Stimulated activated CD4-positive, alpha-beta T cell treated with anti-CD3 and anti-CD28 coated beads, Interleukin-4, amount 100 ng/mL, for 24 hours (primary cell): ENCODE measurements around the gene CADPS.

Experiments
- DNase-seq: peaks from one replicate; pipeline ENCODE4 v3.0.0-alpha.2; 2020

CADPS gene

GRCh38 chr3:62368705-62369475 is 506.3 kb downstream of the CADPS start:
- DNase-seq, result no peak

- DNase-seq, result no peak
These were observed 506.9 kb downstream of the CADPS start for GRCh38 chr3:62368290-62368704.

- no peak for DNase-seq
These were observed 507.4 kb downstream of the CADPS start for GRCh38 chr3:62367763-62368195.

- DNase-seq, result no peak
These were observed 509.1 kb downstream of the CADPS start for GRCh38 chr3:62366126-62366484.

GRCh38 chr3:62365391-62366125 is 509.7 kb downstream of the CADPS start:
- no peak for DNase-seq

GRCh38 chr3:62364191-62364590 is 511.0 kb downstream of the CADPS start:
- no peak for DNase-seq

- no peak for DNase-seq
These were observed 511.9 kb downstream of the CADPS start for GRCh38 chr3:62363275-62363674.

GRCh38 chr3:62361824-62362223 is 513.4 kb downstream of the CADPS start:
- no peak for DNase-seq

- DNase-seq, result no peak
These were observed 514.0 kb downstream of the CADPS start for GRCh38 chr3:62361261-62361660.

GRCh38 chr3:62359531-62359930 is 515.7 kb downstream of the CADPS start:
- no peak for DNase-seq

GRCh38 chr3:62356356-62356755 is 518.9 kb downstream of the CADPS start:
- no peak for DNase-seq

GRCh38 chr3:62355703-62356102 is 519.5 kb downstream of the CADPS start:
- DNase-seq, result no peak
